ENCODE measurements around the gene PRSS21.

PRSS21 gene, protein sequence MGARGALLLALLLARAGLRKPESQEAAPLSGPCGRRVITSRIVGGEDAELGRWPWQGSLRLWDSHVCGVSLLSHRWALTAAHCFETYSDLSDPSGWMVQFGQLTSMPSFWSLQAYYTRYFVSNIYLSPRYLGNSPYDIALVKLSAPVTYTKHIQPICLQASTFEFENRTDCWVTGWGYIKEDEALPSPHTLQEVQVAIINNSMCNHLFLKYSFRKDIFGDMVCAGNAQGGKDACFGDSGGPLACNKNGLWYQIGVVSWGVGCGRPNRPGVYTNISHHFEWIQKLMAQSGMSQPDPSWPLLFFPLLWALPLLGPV

DNA sequence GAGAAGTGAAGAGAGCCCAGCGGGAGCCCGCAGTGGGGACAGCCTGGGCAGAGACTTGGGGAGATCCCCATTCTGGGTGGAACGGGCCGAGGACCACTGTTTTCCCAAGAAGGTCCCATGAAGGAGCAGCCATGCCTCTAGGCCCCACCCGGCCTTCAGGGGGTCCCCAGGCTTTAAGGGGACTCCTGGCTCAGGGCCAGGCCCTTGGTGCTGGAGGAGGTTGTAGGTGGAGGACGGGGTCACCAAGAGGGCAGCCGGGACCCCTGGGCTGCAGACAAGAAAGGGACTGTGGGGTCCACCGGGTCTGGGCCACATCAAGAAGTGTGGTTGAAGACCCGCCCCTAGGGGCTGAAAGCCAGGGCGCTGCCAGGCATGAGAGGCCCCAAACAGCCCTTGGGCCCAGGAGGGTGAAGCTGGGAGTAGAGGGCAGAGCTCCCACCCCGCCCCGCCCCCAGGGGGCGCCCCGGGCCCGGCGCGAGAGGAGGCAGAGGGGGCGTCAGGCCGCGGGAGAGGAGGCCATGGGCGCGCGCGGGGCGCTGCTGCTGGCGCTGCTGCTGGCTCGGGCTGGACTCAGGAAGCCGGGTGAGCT lies at the start of gene PRSS21:
Gene PRSS21 (plus strand): TSS at position 487 of the 589 bp plus-strand sequence. CDS start 32 bp downstream, at position 519.
- Histone ChIP-seq H3K9me3 (ENCODE audit: control insufficient read depth, insufficient read depth, low read depth, low read length) (no peaks in the 10 kb centered on the region), H3K27ac (ENCODE audit: extremely low read depth, low read depth, low read length) (no peak within 1 kb of the TSS), H3K4me1 (ENCODE audit: control insufficient read depth, insufficient read depth, low read length) (no peaks in the 10 kb centered on the region), H3K36me3 (ENCODE audit: control insufficient read depth in 2 of 2, insufficient read depth in 1 of 2, low read length in 2 of 2) (no peaks in the 10 kb centered on the region), H3K4me3 (ENCODE audit: low read depth, low read length) (no peak within 1 kb of the TSS)
- no peak for TF ChIP-seq ZNF48 (tag by site-specific recombination; IDR thresholded peaks at IDR 0.05)
- no peak for TF ChIP-seq ZNF837 (tag by site-specific recombination; IDR thresholded peaks at IDR 0.05)
- TF ChIP-seq, protein P1, sequence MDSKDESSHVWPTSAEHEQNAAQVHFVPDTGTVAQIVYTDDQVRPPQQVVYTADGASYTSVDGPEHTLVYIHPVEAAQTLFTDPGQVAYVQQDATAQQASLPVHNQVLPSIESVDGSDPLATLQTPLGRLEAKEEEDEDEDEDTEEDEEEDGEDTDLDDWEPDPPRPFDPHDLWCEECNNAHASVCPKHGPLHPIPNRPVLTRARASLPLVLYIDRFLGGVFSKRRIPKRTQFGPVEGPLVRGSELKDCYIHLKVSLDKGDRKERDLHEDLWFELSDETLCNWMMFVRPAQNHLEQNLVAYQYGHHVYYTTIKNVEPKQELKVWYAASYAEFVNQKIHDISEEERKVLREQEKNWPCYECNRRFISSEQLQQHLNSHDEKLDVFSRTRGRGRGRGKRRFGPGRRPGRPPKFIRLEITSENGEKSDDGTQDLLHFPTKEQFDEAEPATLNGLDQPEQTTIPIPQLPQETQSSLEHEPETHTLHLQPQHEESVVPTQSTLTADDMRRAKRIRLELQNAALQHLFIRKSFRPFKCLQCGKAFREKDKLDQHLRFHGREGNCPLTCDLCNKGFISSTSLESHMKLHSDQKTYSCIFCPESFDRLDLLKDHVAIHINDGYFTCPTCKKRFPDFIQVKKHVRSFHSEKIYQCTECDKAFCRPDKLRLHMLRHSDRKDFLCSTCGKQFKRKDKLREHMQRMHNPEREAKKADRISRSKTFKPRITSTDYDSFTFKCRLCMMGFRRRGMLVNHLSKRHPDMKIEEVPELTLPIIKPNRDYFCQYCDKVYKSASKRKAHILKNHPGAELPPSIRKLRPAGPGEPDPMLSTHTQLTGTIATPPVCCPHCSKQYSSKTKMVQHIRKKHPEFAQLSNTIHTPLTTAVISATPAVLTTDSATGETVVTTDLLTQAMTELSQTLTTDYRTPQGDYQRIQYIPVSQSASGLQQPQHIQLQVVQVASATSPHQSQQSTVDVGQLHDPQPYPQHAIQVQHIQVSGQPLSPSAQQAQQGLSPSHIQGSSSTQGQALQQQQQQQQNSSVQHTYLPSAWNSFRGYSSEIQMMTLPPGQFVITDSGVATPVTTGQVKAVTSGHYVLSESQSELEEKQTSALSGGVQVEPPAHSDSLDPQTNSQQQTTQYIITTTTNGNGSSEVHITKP (tag by site-specific recombination; IDR thresholded peaks at IDR 0.05) = no peak
- CTCF ChIA-PET = no interaction called here
- POLR2A ChIA-PET = no interaction called here

DNA sequence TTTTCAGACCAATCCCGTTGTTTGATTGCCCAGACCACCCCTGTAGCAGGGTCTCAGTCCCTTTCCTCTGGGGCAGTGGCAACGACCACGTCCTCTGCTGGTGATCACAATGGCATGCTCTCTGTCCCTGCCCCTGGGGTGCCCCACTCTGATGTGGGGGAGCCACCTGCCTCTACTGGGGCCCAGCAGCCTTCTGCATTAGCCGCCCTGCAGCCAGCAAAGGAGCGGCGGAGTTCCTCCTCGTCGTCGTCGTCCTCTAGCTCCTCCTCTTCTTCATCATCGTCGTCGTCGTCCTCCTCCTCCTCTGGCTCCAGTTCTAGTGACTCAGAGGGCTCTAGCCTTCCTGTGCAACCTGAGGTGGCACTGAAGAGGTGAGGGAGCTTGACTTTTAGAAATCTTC lies 49.1 kb upstream of the PRSS21 start:
- H3K27ac ChIP-seq (ENCODE audit: extremely low read depth, low read depth, low read length) = no peak overlapping the region
- no peaks in the 10 kb centered on the region for H3K9me3 ChIP-seq (ENCODE audit: control insufficient read depth, insufficient read depth, low read depth, low read length)
- TF ChIP-seq, protein P2, sequence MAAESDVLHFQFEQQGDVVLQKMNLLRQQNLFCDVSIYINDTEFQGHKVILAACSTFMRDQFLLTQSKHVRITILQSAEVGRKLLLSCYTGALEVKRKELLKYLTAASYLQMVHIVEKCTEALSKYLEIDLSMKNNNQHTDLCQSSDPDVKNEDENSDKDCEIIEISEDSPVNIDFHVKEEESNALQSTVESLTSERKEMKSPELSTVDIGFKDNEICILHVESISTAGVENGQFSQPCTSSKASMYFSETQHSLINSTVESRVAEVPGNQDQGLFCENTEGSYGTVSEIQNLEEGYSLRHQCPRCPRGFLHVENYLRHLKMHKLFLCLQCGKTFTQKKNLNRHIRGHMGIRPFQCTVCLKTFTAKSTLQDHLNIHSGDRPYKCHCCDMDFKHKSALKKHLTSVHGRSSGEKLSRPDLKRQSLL (tag by site-specific recombination; IDR thresholded peaks at IDR 0.05) = peak; percentile 51; the same call in 1 of the 2 replicates
- TF ChIP-seq, protein P3, sequence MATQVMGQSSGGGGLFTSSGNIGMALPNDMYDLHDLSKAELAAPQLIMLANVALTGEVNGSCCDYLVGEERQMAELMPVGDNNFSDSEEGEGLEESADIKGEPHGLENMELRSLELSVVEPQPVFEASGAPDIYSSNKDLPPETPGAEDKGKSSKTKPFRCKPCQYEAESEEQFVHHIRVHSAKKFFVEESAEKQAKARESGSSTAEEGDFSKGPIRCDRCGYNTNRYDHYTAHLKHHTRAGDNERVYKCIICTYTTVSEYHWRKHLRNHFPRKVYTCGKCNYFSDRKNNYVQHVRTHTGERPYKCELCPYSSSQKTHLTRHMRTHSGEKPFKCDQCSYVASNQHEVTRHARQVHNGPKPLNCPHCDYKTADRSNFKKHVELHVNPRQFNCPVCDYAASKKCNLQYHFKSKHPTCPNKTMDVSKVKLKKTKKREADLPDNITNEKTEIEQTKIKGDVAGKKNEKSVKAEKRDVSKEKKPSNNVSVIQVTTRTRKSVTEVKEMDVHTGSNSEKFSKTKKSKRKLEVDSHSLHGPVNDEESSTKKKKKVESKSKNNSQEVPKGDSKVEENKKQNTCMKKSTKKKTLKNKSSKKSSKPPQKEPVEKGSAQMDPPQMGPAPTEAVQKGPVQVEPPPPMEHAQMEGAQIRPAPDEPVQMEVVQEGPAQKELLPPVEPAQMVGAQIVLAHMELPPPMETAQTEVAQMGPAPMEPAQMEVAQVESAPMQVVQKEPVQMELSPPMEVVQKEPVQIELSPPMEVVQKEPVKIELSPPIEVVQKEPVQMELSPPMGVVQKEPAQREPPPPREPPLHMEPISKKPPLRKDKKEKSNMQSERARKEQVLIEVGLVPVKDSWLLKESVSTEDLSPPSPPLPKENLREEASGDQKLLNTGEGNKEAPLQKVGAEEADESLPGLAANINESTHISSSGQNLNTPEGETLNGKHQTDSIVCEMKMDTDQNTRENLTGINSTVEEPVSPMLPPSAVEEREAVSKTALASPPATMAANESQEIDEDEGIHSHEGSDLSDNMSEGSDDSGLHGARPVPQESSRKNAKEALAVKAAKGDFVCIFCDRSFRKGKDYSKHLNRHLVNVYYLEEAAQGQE (tag by site-specific recombination; IDR thresholded peaks at IDR 0.05) = no peak
- TF ChIP-seq, protein P4, sequence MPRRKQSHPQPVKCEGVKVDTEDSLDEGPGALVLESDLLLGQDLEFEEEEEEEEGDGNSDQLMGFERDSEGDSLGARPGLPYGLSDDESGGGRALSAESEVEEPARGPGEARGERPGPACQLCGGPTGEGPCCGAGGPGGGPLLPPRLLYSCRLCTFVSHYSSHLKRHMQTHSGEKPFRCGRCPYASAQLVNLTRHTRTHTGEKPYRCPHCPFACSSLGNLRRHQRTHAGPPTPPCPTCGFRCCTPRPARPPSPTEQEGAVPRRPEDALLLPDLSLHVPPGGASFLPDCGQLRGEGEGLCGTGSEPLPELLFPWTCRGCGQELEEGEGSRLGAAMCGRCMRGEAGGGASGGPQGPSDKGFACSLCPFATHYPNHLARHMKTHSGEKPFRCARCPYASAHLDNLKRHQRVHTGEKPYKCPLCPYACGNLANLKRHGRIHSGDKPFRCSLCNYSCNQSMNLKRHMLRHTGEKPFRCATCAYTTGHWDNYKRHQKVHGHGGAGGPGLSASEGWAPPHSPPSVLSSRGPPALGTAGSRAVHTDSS (tag by site-specific recombination; IDR thresholded peaks at IDR 0.05) = peak; percentile 84
- ChIA-PET POLR2A (interaction anchor here (0.6 to 1.1 kb wide), 4 partner anchors 8 to 143 kb away, joined by 3 to 7 read pairs (median 4); no protein-coding TSS in a partner anchor), CTCF (no interaction called here)
- no peak overlapping the region for H3K4me3 ChIP-seq (ENCODE audit: low read depth, low read length)
- H3K4me1 ChIP-seq (ENCODE audit: control insufficient read depth, insufficient read depth, low read length) = no peaks in the 10 kb centered on the region; the same call in 1 of the 2 replicates
- peaks cover 25 to 98% of the 10 kb centered on the region in 2 experiments for H3K36me3 ChIP-seq (ENCODE audit: control insufficient read depth in 2 of 2, insufficient read depth in 1 of 2, low read length in 2 of 2)

DNA sequence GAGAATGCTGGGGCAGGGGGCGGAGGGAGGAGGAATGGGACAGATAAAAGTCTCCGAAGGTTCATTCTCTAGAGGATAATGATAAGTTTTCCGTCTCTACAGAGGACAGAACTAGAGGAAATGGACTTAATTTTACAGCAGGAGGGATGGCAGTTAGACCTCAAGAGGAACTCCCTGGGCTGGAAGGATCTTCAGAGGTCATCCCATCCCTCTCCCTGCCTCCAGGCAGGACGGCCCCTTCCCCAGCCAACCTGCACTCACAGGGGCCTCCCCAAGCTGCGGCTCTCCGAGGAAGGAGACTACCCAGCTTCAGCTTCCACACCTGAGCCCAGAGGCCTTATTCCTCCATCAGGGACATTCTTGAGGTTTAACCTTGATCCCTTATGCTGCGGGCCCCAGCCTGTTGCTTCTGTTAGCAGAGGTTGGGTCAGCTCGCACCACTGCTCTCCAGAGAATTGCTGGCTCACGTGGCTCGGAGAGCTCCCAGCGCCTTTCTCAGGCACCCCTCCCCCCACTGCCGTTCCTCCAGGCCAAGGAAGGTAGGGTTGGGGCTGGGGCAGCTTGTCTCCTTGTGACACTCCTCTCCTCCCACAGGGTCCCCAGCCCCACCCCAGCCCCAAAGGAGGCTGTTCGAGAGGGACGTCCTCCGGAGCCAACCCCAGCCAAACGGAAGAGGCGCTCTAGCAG lies 48.5 kb upstream of the PRSS21 start:
- Histone ChIP-seq H3K27ac (ENCODE audit: extremely low read depth, low read depth, low read length) (no peak overlapping the region), H3K4me1 (ENCODE audit: control insufficient read depth, insufficient read depth, low read length) (no peaks in the 10 kb centered on the region; the same call in 1 of the 2 replicates), H3K36me3 (ENCODE audit: control insufficient read depth in 2 of 2, insufficient read depth in 1 of 2, low read length in 2 of 2) (peaks cover 23 to 98% of the 10 kb centered on the region in 2 experiments), H3K9me3 (ENCODE audit: control insufficient read depth, insufficient read depth, low read depth, low read length) (no peaks in the 10 kb centered on the region), H3K4me3 (ENCODE audit: low read depth, low read length) (no peak overlapping the region)
- ChIA-PET POLR2A (interaction anchor here (0.7 to 1.4 kb wide), 5 partner anchors 9 to 143 kb away, joined by 3 to 7 read pairs (median 4); partner anchors contain the start of gene SRRM2), CTCF (interaction anchor here (1.7 kb wide), 1 partner anchor 14 kb away, joined by 3 read pairs; no protein-coding TSS in a partner anchor)
- no peak for TF ChIP-seq ZNF350 (tag by site-specific recombination; IDR thresholded peaks at IDR 0.05)
- TF ChIP-seq, protein P5, sequence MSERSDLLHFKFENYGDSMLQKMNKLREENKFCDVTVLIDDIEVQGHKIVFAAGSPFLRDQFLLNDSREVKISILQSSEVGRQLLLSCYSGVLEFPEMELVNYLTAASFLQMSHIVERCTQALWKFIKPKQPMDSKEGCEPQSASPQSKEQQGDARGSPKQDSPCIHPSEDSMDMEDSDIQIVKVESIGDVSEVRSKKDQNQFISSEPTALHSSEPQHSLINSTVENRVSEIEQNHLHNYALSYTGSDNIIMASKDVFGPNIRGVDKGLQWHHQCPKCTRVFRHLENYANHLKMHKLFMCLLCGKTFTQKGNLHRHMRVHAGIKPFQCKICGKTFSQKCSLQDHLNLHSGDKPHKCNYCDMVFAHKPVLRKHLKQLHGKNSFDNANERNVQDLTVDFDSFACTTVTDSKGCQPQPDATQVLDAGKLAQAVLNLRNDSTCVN (tag by site-specific recombination; optimal IDR thresholded peaks at IDR 0.05) = no peak
- peak; percentile 75; the same call in 1 of the 2 replicates for TF ChIP-seq SCRT1 (tag by site-specific recombination; IDR thresholded peaks at IDR 0.05; ENCODE audit: borderline replicate concordance)
- peak; percentile 88 for TF ChIP-seq SCRT2 (tag by site-specific recombination; IDR thresholded peaks at IDR 0.05)
- TF ChIP-seq ZBTB8A (tag by site-specific recombination; IDR thresholded peaks at IDR 0.05) = 0 out of 2 replicates have a peak, but pooled peaks have one; percentile 13
- TF ChIP-seq ZFP69B (tag by site-specific recombination; IDR thresholded peaks at IDR 0.05) = 0 out of 2 replicates have a peak, but pooled peaks have one; percentile 51
- TF ChIP-seq, protein P6, sequence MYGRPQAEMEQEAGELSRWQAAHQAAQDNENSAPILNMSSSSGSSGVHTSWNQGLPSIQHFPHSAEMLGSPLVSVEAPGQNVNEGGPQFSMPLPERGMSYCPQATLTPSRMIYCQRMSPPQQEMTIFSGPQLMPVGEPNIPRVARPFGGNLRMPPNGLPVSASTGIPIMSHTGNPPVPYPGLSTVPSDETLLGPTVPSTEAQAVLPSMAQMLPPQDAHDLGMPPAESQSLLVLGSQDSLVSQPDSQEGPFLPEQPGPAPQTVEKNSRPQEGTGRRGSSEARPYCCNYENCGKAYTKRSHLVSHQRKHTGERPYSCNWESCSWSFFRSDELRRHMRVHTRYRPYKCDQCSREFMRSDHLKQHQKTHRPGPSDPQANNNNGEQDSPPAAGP (tag by site-specific recombination; IDR thresholded peaks at IDR 0.05) = peak; percentile 12; the same call in 1 of the 2 replicates
